ENCODE measurements around the gene ATN1.

ATN1 gene

DNA sequence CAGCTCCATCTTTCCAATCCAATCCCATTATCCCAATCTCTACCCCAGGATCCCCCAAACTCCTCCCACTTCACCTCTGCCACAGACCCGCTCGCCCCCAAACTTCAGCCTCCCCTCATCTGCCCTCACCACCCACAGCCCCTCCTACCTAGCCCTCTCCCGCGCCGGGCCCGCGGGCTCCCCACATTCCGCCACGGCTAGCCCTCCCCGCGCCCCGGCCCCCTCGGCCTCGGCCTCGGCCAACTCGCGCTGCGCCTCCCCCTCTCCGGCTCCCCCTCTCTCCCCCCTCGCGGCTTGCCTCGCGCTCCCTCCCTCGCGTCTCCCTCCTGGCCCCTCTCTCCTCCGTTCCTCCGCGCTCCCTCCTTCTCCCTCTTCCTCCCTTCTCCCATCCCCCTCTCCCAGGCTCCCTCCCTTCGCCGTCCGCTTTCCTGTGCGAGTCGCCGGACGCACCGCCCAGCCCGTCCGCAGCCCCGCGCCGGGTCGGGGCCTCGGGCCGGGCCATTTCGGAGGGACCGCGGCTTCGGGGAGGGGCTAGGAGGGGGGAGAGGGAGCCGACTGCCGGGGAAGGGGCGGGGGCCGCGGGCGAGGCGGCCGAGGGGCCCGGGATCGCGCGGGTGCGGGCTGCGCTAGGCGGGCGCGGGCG is at the start of gene ATN1 (continued):
- TF ChIP-seq, protein P1, sequence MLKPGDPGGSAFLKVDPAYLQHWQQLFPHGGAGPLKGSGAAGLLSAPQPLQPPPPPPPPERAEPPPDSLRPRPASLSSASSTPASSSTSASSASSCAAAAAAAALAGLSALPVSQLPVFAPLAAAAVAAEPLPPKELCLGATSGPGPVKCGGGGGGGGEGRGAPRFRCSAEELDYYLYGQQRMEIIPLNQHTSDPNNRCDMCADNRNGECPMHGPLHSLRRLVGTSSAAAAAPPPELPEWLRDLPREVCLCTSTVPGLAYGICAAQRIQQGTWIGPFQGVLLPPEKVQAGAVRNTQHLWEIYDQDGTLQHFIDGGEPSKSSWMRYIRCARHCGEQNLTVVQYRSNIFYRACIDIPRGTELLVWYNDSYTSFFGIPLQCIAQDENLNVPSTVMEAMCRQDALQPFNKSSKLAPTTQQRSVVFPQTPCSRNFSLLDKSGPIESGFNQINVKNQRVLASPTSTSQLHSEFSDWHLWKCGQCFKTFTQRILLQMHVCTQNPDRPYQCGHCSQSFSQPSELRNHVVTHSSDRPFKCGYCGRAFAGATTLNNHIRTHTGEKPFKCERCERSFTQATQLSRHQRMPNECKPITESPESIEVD (tag by site-specific recombination; IDR thresholded peaks at IDR 0.05) = no peak
- TF ChIP-seq, protein P2, sequence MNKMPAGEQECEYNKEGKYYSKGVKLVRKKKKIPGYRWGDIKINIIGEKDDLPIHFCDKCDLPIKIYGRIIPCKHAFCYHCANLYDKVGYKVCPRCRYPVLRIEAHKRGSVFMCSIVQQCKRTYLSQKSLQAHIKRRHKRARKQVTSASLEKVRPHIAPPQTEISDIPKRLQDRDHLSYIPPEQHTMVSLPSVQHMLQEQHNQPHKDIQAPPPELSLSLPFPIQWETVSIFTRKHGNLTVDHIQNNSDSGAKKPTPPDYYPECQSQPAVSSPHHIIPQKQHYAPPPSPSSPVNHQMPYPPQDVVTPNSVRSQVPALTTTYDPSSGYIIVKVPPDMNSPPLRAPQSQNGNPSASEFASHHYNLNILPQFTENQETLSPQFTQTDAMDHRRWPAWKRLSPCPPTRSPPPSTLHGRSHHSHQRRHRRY (tag by site-specific recombination; IDR thresholded peaks at IDR 0.05) = no peak
- peak; percentile 89 for TF ChIP-seq GLIS1 (tag by site-specific recombination; IDR thresholded peaks at IDR 0.05)
- TF ChIP-seq, protein P3, sequence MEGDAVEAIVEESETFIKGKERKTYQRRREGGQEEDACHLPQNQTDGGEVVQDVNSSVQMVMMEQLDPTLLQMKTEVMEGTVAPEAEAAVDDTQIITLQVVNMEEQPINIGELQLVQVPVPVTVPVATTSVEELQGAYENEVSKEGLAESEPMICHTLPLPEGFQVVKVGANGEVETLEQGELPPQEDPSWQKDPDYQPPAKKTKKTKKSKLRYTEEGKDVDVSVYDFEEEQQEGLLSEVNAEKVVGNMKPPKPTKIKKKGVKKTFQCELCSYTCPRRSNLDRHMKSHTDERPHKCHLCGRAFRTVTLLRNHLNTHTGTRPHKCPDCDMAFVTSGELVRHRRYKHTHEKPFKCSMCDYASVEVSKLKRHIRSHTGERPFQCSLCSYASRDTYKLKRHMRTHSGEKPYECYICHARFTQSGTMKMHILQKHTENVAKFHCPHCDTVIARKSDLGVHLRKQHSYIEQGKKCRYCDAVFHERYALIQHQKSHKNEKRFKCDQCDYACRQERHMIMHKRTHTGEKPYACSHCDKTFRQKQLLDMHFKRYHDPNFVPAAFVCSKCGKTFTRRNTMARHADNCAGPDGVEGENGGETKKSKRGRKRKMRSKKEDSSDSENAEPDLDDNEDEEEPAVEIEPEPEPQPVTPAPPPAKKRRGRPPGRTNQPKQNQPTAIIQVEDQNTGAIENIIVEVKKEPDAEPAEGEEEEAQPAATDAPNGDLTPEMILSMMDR (tag by site-specific recombination; IDR thresholded peaks at IDR 0.05) = 0 out of 2 replicates have a peak, but pooled peaks have one; percentile 38
- peak; percentile 35; the same call in 1 of the 2 replicates for TF ChIP-seq YY2 (tag by site-specific recombination; IDR thresholded peaks at IDR 0.05)
- no peak for TF ChIP-seq SETDB1 (IDR thresholded peaks at IDR 0.05; ENCODE audit: insufficient read length, low read length)
- TF ChIP-seq KLF8 (tag by site-specific recombination; IDR thresholded peaks at IDR 0.05) = peak; percentile 94
- TF ChIP-seq, protein P4, sequence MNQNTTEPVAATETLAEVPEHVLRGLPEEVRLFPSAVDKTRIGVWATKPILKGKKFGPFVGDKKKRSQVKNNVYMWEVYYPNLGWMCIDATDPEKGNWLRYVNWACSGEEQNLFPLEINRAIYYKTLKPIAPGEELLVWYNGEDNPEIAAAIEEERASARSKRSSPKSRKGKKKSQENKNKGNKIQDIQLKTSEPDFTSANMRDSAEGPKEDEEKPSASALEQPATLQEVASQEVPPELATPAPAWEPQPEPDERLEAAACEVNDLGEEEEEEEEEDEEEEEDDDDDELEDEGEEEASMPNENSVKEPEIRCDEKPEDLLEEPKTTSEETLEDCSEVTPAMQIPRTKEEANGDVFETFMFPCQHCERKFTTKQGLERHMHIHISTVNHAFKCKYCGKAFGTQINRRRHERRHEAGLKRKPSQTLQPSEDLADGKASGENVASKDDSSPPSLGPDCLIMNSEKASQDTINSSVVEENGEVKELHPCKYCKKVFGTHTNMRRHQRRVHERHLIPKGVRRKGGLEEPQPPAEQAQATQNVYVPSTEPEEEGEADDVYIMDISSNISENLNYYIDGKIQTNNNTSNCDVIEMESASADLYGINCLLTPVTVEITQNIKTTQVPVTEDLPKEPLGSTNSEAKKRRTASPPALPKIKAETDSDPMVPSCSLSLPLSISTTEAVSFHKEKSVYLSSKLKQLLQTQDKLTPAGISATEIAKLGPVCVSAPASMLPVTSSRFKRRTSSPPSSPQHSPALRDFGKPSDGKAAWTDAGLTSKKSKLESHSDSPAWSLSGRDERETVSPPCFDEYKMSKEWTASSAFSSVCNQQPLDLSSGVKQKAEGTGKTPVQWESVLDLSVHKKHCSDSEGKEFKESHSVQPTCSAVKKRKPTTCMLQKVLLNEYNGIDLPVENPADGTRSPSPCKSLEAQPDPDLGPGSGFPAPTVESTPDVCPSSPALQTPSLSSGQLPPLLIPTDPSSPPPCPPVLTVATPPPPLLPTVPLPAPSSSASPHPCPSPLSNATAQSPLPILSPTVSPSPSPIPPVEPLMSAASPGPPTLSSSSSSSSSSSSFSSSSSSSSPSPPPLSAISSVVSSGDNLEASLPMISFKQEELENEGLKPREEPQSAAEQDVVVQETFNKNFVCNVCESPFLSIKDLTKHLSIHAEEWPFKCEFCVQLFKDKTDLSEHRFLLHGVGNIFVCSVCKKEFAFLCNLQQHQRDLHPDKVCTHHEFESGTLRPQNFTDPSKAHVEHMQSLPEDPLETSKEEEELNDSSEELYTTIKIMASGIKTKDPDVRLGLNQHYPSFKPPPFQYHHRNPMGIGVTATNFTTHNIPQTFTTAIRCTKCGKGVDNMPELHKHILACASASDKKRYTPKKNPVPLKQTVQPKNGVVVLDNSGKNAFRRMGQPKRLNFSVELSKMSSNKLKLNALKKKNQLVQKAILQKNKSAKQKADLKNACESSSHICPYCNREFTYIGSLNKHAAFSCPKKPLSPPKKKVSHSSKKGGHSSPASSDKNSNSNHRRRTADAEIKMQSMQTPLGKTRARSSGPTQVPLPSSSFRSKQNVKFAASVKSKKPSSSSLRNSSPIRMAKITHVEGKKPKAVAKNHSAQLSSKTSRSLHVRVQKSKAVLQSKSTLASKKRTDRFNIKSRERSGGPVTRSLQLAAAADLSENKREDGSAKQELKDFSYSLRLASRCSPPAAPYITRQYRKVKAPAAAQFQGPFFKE (tag by site-specific recombination; IDR thresholded peaks at IDR 0.05; ENCODE audit: borderline replicate concordance) = peak; percentile 94
- TF ChIP-seq OSR2 (tag by site-specific recombination; IDR thresholded peaks at IDR 0.05) = peak; percentile 14; the same call in 1 of the 2 replicates
- peak; percentile 43 for TF ChIP-seq KLF16 (tag by site-specific recombination; IDR thresholded peaks at IDR 0.05)
- TF ChIP-seq, protein P5, sequence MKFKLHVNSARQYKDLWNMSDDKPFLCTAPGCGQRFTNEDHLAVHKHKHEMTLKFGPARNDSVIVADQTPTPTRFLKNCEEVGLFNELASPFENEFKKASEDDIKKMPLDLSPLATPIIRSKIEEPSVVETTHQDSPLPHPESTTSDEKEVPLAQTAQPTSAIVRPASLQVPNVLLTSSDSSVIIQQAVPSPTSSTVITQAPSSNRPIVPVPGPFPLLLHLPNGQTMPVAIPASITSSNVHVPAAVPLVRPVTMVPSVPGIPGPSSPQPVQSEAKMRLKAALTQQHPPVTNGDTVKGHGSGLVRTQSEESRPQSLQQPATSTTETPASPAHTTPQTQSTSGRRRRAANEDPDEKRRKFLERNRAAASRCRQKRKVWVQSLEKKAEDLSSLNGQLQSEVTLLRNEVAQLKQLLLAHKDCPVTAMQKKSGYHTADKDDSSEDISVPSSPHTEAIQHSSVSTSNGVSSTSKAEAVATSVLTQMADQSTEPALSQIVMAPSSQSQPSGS (tag by site-specific recombination; IDR thresholded peaks at IDR 0.05; ENCODE audit: low read depth) = no peak
- peak; percentile 63; the same call in 1 of the 2 replicates for TF ChIP-seq KLF9 (tag by site-specific recombination; IDR thresholded peaks at IDR 0.05; ENCODE audit: low read depth)
- peak; percentile 68 for TF ChIP-seq ZBTB8A (tag by site-specific recombination; IDR thresholded peaks at IDR 0.05)
- TF ChIP-seq, protein P6, sequence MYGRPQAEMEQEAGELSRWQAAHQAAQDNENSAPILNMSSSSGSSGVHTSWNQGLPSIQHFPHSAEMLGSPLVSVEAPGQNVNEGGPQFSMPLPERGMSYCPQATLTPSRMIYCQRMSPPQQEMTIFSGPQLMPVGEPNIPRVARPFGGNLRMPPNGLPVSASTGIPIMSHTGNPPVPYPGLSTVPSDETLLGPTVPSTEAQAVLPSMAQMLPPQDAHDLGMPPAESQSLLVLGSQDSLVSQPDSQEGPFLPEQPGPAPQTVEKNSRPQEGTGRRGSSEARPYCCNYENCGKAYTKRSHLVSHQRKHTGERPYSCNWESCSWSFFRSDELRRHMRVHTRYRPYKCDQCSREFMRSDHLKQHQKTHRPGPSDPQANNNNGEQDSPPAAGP (tag by site-specific recombination; IDR thresholded peaks at IDR 0.05) = peak; percentile 94; the same call in 1 of the 2 replicates
- no peak for TF ChIP-seq MYNN (tag by site-specific recombination; IDR thresholded peaks at IDR 0.05; ENCODE audit: borderline replicate concordance)
- TF ChIP-seq ZIC2 (tag by site-specific recombination; IDR thresholded peaks at IDR 0.05) = peak; percentile 10; the same call in 1 of the 2 replicates
- TF ChIP-seq ZXDB (tag by site-specific recombination; IDR thresholded peaks at IDR 0.05) = peak; percentile 72
- TF ChIP-seq ZNF558 (tag by site-specific recombination; IDR thresholded peaks at IDR 0.05) = no peak
- TF ChIP-seq, protein P7, sequence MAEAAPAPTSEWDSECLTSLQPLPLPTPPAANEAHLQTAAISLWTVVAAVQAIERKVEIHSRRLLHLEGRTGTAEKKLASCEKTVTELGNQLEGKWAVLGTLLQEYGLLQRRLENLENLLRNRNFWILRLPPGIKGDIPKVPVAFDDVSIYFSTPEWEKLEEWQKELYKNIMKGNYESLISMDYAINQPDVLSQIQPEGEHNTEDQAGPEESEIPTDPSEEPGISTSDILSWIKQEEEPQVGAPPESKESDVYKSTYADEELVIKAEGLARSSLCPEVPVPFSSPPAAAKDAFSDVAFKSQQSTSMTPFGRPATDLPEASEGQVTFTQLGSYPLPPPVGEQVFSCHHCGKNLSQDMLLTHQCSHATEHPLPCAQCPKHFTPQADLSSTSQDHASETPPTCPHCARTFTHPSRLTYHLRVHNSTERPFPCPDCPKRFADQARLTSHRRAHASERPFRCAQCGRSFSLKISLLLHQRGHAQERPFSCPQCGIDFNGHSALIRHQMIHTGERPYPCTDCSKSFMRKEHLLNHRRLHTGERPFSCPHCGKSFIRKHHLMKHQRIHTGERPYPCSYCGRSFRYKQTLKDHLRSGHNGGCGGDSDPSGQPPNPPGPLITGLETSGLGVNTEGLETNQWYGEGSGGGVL (tag by site-specific recombination; IDR thresholded peaks at IDR 0.05) = peak; percentile 100
- peak; percentile 74; the same call in 1 of the 2 replicates for TF ChIP-seq WT1 (tag by site-specific recombination; IDR thresholded peaks at IDR 0.05)
- TF ChIP-seq EGR2 (tag by site-specific recombination; IDR thresholded peaks at IDR 0.05; ENCODE audit: low read depth) = peak; percentile 95
- 0 out of 2 replicates have a peak, but pooled peaks have one; percentile 9 for TF ChIP-seq ZNF792 (tag by site-specific recombination; IDR thresholded peaks at IDR 0.05)
- TF ChIP-seq SP3 (tag by site-specific recombination; IDR thresholded peaks at IDR 0.05) = peak; percentile 79
- peak; percentile 87; the same call in 1 of the 2 replicates for TF ChIP-seq ZEB2 (tag by site-specific recombination; IDR thresholded peaks at IDR 0.05)
